GM12878 (cell line): Measurements from ENCODE around the gene DUSP10. TPM values are rescaled to one million over a fixed set of nuclear protein-coding genes. Genes with fewer than 3 reads are reported as not detected.

Experiments
- ATAC-seq: fragments of 200-7000 bp; cut with Tn5 transposase; 3 replicates; pipeline ENCODE4 v1.9.1; 2020; ENCODE audit warnings: mild to moderate bottlenecking, moderate library complexity
- BruUV-seq: library from RNA; stranded (reverse); fragments of 400-500 nt; replicated peaks from 2 replicates; lab custom pipeline; 2021; lab: Mats Ljungman, UMichigan
- CTCF ChIA-PET: fragments of 300-600 bp; sonication (Branson Sonifier 250); formaldehyde crosslinking; extraction: SDS; loops from one replicate; lab custom pipeline; 2021; ENCODE audit warnings: inconsistent platforms; lab: Yijun Ruan, JAX
- POLR2A ChIA-PET: fragments of 350-600 bp; formaldehyde crosslinking; extraction: SDS; loops from one replicate; lab custom pipeline; 2021; ENCODE audit warnings: inconsistent platforms; lab: Charles Lee
- RAD21 ChIA-PET: fragments of 300-600 bp; sonication (Branson Sonifier 250); formaldehyde crosslinking; loops from one replicate; lab custom pipeline; 2023; ENCODE audit warnings: antibody characterized with exemption; ENCODE audit not compliant: unreplicated experiment; lab: Charles Lee
- SMC1A ChIA-PET: fragments of 300-600 bp; sonication (Branson Sonifier 250); formaldehyde crosslinking; loops from one replicate; lab custom pipeline; 2023; ENCODE audit not compliant: unreplicated experiment, uncharacterized antibody; lab: Charles Lee
- DNase-seq: peaks from one replicate; pipeline ENCODE4 v3.0.0-alpha.2; 2011; ENCODE audit warnings: low read depth, low spot score
- FAIRE-seq: peaks from 3 replicates; lab custom pipeline; 2011; peaks lifted over from hg19 to GRCh38; lab: Jason Lieb, UNC
- H2AFZ ChIP-seq: 2 replicates; pipeline ENCODE4 v1.6.0; 2011; ENCODE audit warnings: low read depth, low read length, control low read depth; ENCODE audit not compliant: control insufficient read depth
- H3K27ac ChIP-seq: 2 replicates; pipeline ENCODE4 v1.5.1; 2011; ENCODE audit warnings: control low read depth; ENCODE audit not compliant: control insufficient read depth, insufficient read depth
- H3K27me3 ChIP-seq, 2 experiments: replicated peaks in 1 of 2; 2 replicates each; pipeline versions ENCODE4 v1.6.0 to v1.6.1; 2011; ENCODE audit warnings: low read length in 1 of 2; ENCODE audit not compliant: control insufficient read depth in 2 of 2, insufficient read depth in 2 of 2
- H3K36me3 ChIP-seq, 2 experiments: 2 replicates each; pipeline ENCODE4 v1.5.1; 2011; ENCODE audit warnings: low read length in 1 of 2; ENCODE audit not compliant: control insufficient read depth in 2 of 2, insufficient read depth in 2 of 2
- H3K4me1 ChIP-seq: 2 replicates; pipeline ENCODE4 v1.6.1; 2011; ENCODE audit warnings: mild to moderate bottlenecking, low read length, moderate library complexity, mixed read lengths; ENCODE audit not compliant: control insufficient read depth, insufficient read depth
- H3K4me2 ChIP-seq: 2 replicates; pipeline ENCODE4 v1.6.0; 2011; ENCODE audit warnings: control low read depth; ENCODE audit not compliant: control insufficient read depth, insufficient read depth
- H3K4me3 ChIP-seq: fragments of 200-600 bp; sonication (generic); 2 replicates; pipeline ENCODE4 v1.5.1; 2016
- H3K79me2 ChIP-seq: 2 replicates; pipeline ENCODE4 v1.6.0; 2011; ENCODE audit warnings: low read length; ENCODE audit not compliant: control insufficient read depth, insufficient read depth
- H3K9ac ChIP-seq: 2 replicates; pipeline ENCODE4 v1.8.0; 2011; ENCODE audit warnings: low read length, control low read depth, mixed read lengths; ENCODE audit not compliant: control insufficient read depth, insufficient read depth
- H3K9me3 ChIP-seq: replicated peaks from 3 replicates; pipeline ENCODE4 v1.5.1; 2011; ENCODE audit warnings: mild to moderate bottlenecking, low read length; ENCODE audit not compliant: control insufficient read depth, insufficient read depth
- H4K20me1 ChIP-seq: 2 replicates; pipeline ENCODE4 v1.6.0; 2011; ENCODE audit not compliant: control insufficient read depth, insufficient read depth
- CUX1 ChIP-seq: IDR thresholded peaks from 2 replicates; pipeline ENCODE4 v1.6.1; 2012; ENCODE audit warnings: improper control_type of control experiment, low read depth, low read length; ENCODE audit not compliant: insufficient replicate concordance
- NFYB ChIP-seq: IDR thresholded peaks from 2 replicates; pipeline ENCODE4 v1.6.1; 2011; ENCODE audit warnings: low read depth, mild to moderate bottlenecking, low read length, improper control_type of control experiment, moderate library complexity; ENCODE audit not compliant: insufficient read depth
- PML ChIP-seq: IDR thresholded peaks from 2 replicates; pipeline ENCODE4 v1.6.1; 2012; ENCODE audit warnings: low read length, inconsistent platforms
- POU2F2 ChIP-seq: IDR thresholded peaks from 3 replicates; pipeline ENCODE4 v1.6.1; 2011; ENCODE audit warnings: low read depth, mild to moderate bottlenecking, low read length, borderline replicate concordance
- RB1 ChIP-seq: fragments of 450-650 bp; formaldehyde crosslinking; IDR thresholded peaks from 2 replicates; pipeline ENCODE4 v1.6.1; 2017; ENCODE audit warnings: mild to moderate bottlenecking, borderline replicate concordance
- RFX5 ChIP-seq: IDR thresholded peaks from 2 replicates; pipeline ENCODE4 v1.6.1; 2011; ENCODE audit warnings: low read depth, low read length, improper control_type of control experiment
- SRF ChIP-seq, 2 experiments: IDR thresholded peaks; 2 replicates each; pipeline ENCODE4 v1.6.1; 2011; ENCODE audit warnings: low read depth in 2 of 2, low read length in 2 of 2, mild to moderate bottlenecking in 1 of 2, moderate library complexity in 1 of 2
- ZBED1 ChIP-seq: IDR thresholded peaks from 2 replicates; pipeline ENCODE4 v1.6.1; 2016; ENCODE audit warnings: borderline replicate concordance
- ZBTB40 ChIP-seq: fragments of 450-650 bp; IDR thresholded peaks from 2 replicates; pipeline ENCODE4 v1.6.1; 2016; ENCODE audit warnings: mild to moderate bottlenecking, moderate library complexity, borderline replicate concordance
- ZNF24 ChIP-seq: fragments of 450-650 bp; IDR thresholded peaks from 2 replicates; pipeline ENCODE4 v1.6.1; 2017; ENCODE audit warnings: antibody characterized with exemption, mild to moderate bottlenecking
- WGBS: methylation state at CpG from one replicate; pipeline ENCODE4 v1.1.6; 2016; ENCODE audit warnings: low lambda C conversion rate; ENCODE audit not compliant: insufficient replicate concordance, insufficient coverage; ENCODE audit errors: missing lambda C conversion rate; 5-methylcytosine and 5-hydroxymethylcytosine counted together
- in situ Hi-C: fragments of 300-500 bp; cut with MboI; formaldehyde crosslinking; loops from 9 replicates; pipeline ENCODE4 v1.14.3; 2018; ENCODE audit warnings: mixed read lengths
- intact Hi-C: fragments of 100-400 bp; cut with micrococcal nuclease; formaldehyde crosslinking; loops from one replicate; pipeline ENCODE4 v1.14.2; 2022; ENCODE audit not compliant: unreplicated experiment
- polyA plus RNA-seq, 11 experiments: library from polyadenylated mRNA; depleted of rRNA in 4 of 11; unstranded in 6 of 11; stranded (reverse) in 5 of 11; fragments of >200 nt; fragmentation: Nextera tagmentation in 4 of 11; fragmentation: Illumina TruSeq in 1 of 11; extraction: Ambion mirVana in 4 of 11; extraction: Trizol in 1 of 11; gene quantifications; 1 replicate in 1 of 11; 2 replicates in 10 of 11; pipeline versions ENCODE4 v1.2.1 to v1.2.3, GENCODE V29; 2011 to 2016; ENCODE audit warnings: inconsistent platforms in 2 of 11, missing spikeins in 2 of 11, low read depth in 1 of 11
- total RNA-seq, 4 experiments: library from RNA; depleted of rRNA in 3 of 4; stranded (reverse); fragments of >200 nt in 3 of 4; fragmentation: Illumina TruSeq in 1 of 4; extraction: Trizol in 1 of 4; gene quantifications; 2 replicates each; pipeline versions ENCODE4 v1.2.1 to v1.2.3, GENCODE V29; 2013 to 2021
- TF ChIP-seq, protein P1 (sequence below): fragments of 450-650 bp; IDR thresholded peaks from 2 replicates; pipeline ENCODE4 v1.6.1; 2014; ENCODE audit warnings: mild to moderate bottlenecking
- TF ChIP-seq, protein P2 (sequence below): IDR thresholded peaks from 2 replicates; pipeline ENCODE4 v1.6.1; 2011; ENCODE audit warnings: mild to moderate bottlenecking, low read depth, low read length, moderate library complexity; ENCODE audit not compliant: insufficient replicate concordance

Gene DUSP10
- total and polyA plus RNA-seq, 10 of the 15 experiments (the other 5 are each of a cell fraction or from before 2014, with no cell fraction given) = 20.3 to 38.4 (median 27.8) TPM

DNA sequence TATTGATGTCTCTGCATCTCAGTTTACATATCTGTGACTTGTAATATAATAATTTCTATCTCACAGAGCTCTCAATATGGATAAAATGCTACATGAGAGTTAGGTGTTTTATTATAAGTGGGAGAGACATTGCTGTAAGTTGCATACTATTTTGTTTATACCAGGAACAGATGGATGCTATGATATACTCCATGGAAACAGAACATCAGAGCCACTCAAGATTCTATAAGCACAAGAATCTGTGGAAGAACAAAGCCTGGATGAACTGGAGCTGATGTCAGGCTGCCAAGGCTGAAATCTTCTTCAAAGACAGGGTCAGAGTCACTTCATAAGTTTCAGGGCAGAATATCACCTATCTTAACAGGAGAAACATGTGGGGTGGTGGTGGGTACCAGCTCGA is 30.2 kb downstream of the DUSP10 start:
- FAIRE-seq = no peak
- in situ Hi-C loops = no loop called here
- RAD21 ChIA-PET = interaction anchor here (1.2 to 10.7 kb wide), 9 partner anchors 11 to 168 kb away, joined by 3 to 235 read pairs (median 17); partner anchors contain the start of gene DUSP10
- no peaks in the 10 kb centered on the region for H3K9me3 ChIP-seq
- SMC1A ChIA-PET = interaction anchor here (0.8 to 11.4 kb wide), 9 partner anchors 12 to 66 kb away, joined by 3 to 292 read pairs (median 9); partner anchors contain the start of gene DUSP10
- BruUV-seq = TSS peak; percentile 3
- ATAC-seq = no peak
- POLR2A ChIA-PET = interaction anchor here (1.0 to 10.0 kb wide), 3 partner anchors 17 to 157 kb away, joined by 3 to 194 read pairs (median 52); partner anchors contain the start of gene DUSP10
- H4K20me1 ChIP-seq = no peaks in the 10 kb centered on the region
- 54% methylated on average over 1 of the region's 1 CpG for WGBS
- H3K27ac ChIP-seq = peak overlapping the region; percentile 58
- DNase-seq = no peak
- no peak overlapping the region for H2AFZ ChIP-seq
- H3K9ac ChIP-seq = no peak overlapping the region
- H3K79me2 ChIP-seq = peaks cover 91% of the 10 kb centered on the region
- CTCF ChIA-PET = interaction anchor here (1.0 to 4.6 kb wide), 8 partner anchors 9 to 233 kb away, joined by 4 to 29 read pairs (median 7); partner anchors contain the start of gene DUSP10
- H3K27me3 ChIP-seq = no peaks in the 10 kb centered on the region
- intact Hi-C loops = loop anchor here (2.0 kb wide), 1 partner anchor 31 kb away; the partner anchor contains the start of gene DUSP10
- H3K36me3 ChIP-seq = peaks cover 7 to 9% of the 10 kb centered on the region in 2 experiments
- peaks cover 56% of the 10 kb centered on the region for H3K4me1 ChIP-seq
- H3K4me3 ChIP-seq = no peak overlapping the region
- H3K4me2 ChIP-seq = no peak overlapping the region; the same call in 1 of the 2 replicates
- TF ChIP-seq ZBED1 (no peak), CUX1 (no peak), ZBTB40 (no peak), POU2F2 (no peak), NFYB (no peak), SRF (IDR thresholded peaks at IDR 0.05; ENCODE audit: low read depth in 2 of 2, low read length in 2 of 2) (no peak), RB1 (no peak), PML (no peak), RFX5 (no peak), ZNF24 (no peak)
- TF ChIP-seq, protein P1, sequence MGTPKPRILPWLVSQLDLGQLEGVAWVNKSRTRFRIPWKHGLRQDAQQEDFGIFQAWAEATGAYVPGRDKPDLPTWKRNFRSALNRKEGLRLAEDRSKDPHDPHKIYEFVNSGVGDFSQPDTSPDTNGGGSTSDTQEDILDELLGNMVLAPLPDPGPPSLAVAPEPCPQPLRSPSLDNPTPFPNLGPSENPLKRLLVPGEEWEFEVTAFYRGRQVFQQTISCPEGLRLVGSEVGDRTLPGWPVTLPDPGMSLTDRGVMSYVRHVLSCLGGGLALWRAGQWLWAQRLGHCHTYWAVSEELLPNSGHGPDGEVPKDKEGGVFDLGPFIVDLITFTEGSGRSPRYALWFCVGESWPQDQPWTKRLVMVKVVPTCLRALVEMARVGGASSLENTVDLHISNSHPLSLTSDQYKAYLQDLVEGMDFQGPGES = no peak
- TF ChIP-seq, protein P2, sequence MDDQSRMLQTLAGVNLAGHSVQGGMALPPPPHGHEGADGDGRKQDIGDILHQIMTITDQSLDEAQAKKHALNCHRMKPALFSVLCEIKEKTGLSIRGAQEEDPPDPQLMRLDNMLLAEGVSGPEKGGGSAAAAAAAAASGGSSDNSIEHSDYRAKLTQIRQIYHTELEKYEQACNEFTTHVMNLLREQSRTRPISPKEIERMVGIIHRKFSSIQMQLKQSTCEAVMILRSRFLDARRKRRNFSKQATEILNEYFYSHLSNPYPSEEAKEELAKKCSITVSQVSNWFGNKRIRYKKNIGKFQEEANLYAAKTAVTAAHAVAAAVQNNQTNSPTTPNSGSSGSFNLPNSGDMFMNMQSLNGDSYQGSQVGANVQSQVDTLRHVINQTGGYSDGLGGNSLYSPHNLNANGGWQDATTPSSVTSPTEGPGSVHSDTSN = no peak
